Measurements from ENCODE around the gene RALGPS2.

DNA sequence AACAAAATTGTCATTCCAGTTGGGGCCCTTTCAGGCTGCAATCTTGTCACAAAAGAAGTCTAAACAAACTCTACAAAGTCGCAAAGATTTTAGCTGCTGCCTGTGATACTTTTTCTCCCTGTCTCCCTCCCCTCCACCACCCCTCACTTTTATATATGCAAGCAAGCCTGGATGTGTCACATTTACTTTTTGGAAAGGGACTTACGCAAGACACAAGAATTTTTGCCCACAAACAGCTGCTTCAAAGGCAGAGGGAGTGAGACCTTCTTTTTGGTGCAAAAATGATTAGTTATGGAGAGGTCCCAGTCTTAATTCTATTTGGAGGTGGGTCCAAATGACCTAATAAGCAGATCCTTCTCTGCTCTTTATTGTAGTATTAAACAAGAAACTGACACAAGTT is 22.9 kb upstream of the RALGPS2 start:
- TF ChIP-seq POLR2A (IDR thresholded peaks at IDR 0.05) = no peak
- TF ChIP-seq, protein P1, sequence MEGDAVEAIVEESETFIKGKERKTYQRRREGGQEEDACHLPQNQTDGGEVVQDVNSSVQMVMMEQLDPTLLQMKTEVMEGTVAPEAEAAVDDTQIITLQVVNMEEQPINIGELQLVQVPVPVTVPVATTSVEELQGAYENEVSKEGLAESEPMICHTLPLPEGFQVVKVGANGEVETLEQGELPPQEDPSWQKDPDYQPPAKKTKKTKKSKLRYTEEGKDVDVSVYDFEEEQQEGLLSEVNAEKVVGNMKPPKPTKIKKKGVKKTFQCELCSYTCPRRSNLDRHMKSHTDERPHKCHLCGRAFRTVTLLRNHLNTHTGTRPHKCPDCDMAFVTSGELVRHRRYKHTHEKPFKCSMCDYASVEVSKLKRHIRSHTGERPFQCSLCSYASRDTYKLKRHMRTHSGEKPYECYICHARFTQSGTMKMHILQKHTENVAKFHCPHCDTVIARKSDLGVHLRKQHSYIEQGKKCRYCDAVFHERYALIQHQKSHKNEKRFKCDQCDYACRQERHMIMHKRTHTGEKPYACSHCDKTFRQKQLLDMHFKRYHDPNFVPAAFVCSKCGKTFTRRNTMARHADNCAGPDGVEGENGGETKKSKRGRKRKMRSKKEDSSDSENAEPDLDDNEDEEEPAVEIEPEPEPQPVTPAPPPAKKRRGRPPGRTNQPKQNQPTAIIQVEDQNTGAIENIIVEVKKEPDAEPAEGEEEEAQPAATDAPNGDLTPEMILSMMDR (IDR thresholded peaks at IDR 0.05) = no peak

Data from right lobe of liver (tissue), 4 donors.